Measurements from ENCODE around the gene LNPK.
"Not testable (repeated sequence)": the region's sequence is repeated elsewhere in the genome, so short reads cannot be mapped to it uniquely, and the experiment has no call there.

The LNPK gene

DNA sequence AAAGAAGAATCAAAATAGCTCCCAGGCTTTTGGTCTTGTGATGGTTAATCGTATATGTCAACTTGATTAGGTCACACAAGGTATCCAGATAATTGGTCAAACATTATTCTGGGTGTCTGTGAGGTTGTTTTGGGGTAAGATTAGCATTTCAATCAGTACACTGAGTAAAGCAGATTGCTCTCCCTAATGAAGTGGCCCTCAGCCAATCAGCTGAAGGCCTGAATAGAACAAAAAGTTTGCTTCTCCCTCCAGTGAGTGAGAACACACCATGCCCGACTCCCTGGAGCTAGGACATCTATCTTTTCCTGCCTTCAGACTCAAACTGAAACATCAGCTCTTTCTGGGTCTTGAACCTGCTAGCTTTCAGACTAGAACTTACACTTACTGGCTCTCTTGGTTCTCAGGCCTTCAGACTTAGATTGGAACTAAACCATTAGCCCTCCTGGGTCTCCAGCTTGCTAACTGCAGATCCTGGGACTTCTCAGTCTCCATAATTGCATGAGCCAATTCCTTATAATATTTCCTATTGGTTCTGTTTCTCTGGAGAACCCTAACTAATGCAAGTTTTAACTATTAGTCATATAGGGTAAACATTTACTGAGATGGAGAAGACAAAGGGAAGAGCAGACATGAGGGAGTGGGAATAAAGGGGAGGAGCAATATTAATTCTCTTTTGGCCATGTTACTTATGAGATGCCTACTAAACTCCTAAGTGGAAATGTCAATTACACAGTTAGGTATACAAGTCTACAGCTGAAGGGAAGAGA lies 25.5 kb downstream of the LNPK start:
- 75 to 88% methylated on average over 2 of the region's 2 CpGs for WGBS, 2 experiments (ENCODE audit: insufficient coverage in 2 of 2)
- Histone ChIP-seq H3K4me1 (ENCODE audit: control insufficient read depth, insufficient read depth, low read length, poor library complexity, severe bottlenecking) (no peaks in the 10 kb centered on the region), H3K9me3 (ENCODE audit: control insufficient read depth, low read length) (no peaks in the 10 kb centered on the region), H3K4me3 (ENCODE audit: extremely low read depth, insufficient read depth, low read length, poor library complexity, severe bottlenecking) (no peak overlapping the region), H3K36me3 (ENCODE audit: control insufficient read depth, insufficient read depth, low read length) (peaks cover 14% of the 10 kb centered on the region), H3K27ac (ENCODE audit: low read depth, low read length, severe bottlenecking) (no peak overlapping the region)

DNA sequence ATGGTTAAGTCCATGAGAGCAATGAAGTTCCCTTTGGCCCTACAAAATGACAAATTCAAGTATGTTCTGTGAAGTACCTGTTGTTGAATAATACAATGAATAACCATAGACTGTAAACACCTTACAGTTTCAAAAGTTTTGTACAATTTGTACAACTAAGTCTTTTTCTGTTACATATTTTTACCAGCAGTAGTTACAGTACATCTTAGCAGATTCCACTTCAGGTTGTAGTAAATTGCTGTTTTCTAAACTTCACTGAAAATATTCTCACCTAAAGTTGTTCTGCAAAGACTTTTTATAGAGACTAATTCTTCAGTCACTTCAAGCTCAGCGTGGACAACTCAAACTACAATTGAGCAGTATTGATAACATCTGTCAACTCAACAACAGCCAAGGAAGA lies 28.7 kb downstream of the LNPK start:
- Histone ChIP-seq H3K36me3 (ENCODE audit: control insufficient read depth, insufficient read depth, low read length) (peaks cover 14% of the 10 kb centered on the region), H3K9me3 (ENCODE audit: control insufficient read depth, low read length) (no peaks in the 10 kb centered on the region), H3K27ac (ENCODE audit: low read depth, low read length, severe bottlenecking) (no peak overlapping the region), H3K4me3 (ENCODE audit: extremely low read depth, insufficient read depth, low read length, poor library complexity, severe bottlenecking) (no peak overlapping the region), H3K4me1 (ENCODE audit: control insufficient read depth, insufficient read depth, low read length, poor library complexity, severe bottlenecking) (no peaks in the 10 kb centered on the region)
- WGBS, 2 experiments (ENCODE audit: insufficient coverage in 2 of 2) = 71 to 100% methylated on average over 1 of the region's 1 CpG

- no peaks in the 10 kb centered on the region for H3K9me3 ChIP-seq (ENCODE audit: control insufficient read depth, low read length)
- no peak overlapping the region for H3K4me3 ChIP-seq (ENCODE audit: extremely low read depth, insufficient read depth, low read length, poor library complexity, severe bottlenecking)
- WGBS, 2 experiments (ENCODE audit: insufficient coverage in 2 of 2) = no CpG with 5 or more reads among the region's 3 CpGs
- no peaks in the 10 kb centered on the region for H3K4me1 ChIP-seq (ENCODE audit: control insufficient read depth, insufficient read depth, low read length, poor library complexity, severe bottlenecking)
- H3K36me3 ChIP-seq (ENCODE audit: control insufficient read depth, insufficient read depth, low read length) = no peaks in the 10 kb centered on the region
- H3K27ac ChIP-seq (ENCODE audit: low read depth, low read length, severe bottlenecking) = no peak overlapping the region
Observed at GRCh38 chr2:175966839-175967238, 35.2 kb downstream of the LNPK start.

GRCh38 chr2:175965773-175966172 lies 36.3 kb downstream of the LNPK start:
- WGBS, 2 experiments (ENCODE audit: insufficient coverage in 2 of 2) = 86 to 97% methylated on average over 3 of the region's 3 CpGs
- no peaks in the 10 kb centered on the region for H3K36me3 ChIP-seq (ENCODE audit: control insufficient read depth, insufficient read depth, low read length)

DNA sequence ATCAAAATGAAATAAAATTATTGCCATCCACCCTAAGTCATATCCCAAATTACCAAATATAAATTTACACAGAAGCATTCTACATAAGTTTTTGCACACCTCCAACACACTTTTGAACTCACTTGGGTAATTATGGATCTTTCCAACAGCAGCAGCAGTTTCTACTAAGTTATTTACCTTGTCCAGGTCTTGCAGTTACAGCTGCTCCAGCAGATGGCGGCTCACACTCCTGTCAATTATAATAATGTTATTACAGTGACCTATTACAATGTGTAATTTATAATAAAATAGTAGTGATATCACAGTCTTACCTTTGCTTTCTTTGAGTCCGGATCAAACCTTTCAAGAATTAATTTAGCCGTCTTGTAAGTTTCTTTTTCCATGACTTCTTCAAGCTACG lies 37.9 kb downstream of the LNPK start:
- no peaks in the 10 kb centered on the region for H3K9me3 ChIP-seq (ENCODE audit: control insufficient read depth, low read length)

More at GRCh38 chr2:175965773-175966172, 36.3 kb downstream of the LNPK start:
- Histone ChIP-seq H3K9me3 (ENCODE audit: control insufficient read depth, low read length) (no peaks in the 10 kb centered on the region), H3K4me1 (ENCODE audit: control insufficient read depth, insufficient read depth, low read length, poor library complexity, severe bottlenecking) (no peaks in the 10 kb centered on the region), H3K4me3 (ENCODE audit: extremely low read depth, insufficient read depth, low read length, poor library complexity, severe bottlenecking) (no peak overlapping the region), H3K27ac (ENCODE audit: low read depth, low read length, severe bottlenecking) (no peak overlapping the region)

DNA sequence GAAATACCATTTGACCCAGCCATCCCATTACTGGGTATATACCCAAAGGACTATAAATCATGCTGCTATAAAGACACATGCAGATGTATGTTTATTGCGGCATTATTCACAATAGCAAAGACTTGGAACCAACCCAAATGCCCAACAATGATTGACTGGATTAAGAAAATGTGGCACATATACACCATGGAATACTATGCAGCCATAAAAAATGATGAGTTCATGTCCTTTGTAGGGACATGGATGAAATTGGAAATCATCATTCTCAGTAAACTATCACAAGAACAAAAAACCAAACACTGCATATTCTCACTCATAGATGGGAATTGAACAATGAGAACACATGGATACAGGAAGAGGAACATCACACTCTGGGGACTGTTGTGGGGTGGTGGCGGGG lies 38.9 kb downstream of the LNPK start:
- H3K36me3 ChIP-seq (ENCODE audit: control insufficient read depth, insufficient read depth, low read length); H3K4me3 ChIP-seq (ENCODE audit: extremely low read depth, insufficient read depth, low read length, poor library complexity, severe bottlenecking); H3K4me1 ChIP-seq (ENCODE audit: control insufficient read depth, insufficient read depth, low read length, poor library complexity, severe bottlenecking); H3K27ac ChIP-seq (ENCODE audit: low read depth, low read length, severe bottlenecking); H3K9me3 ChIP-seq (ENCODE audit: control insufficient read depth, low read length): not testable (repeated sequence)
- WGBS, 2 experiments (ENCODE audit: insufficient coverage in 2 of 2) = no CpG with 5 or more reads among the region's 2 CpGs

More for the DNA sequence above, 37.9 kb downstream of the LNPK start:
- no peak overlapping the region for H3K4me3 ChIP-seq (ENCODE audit: extremely low read depth, insufficient read depth, low read length, poor library complexity, severe bottlenecking)
- 92% methylated on average over 2 of the region's 4 CpGs; no CpG with 5 or more reads in 1 of the 2 experiments for WGBS, 2 experiments (ENCODE audit: insufficient coverage in 2 of 2)
- no peak overlapping the region for H3K27ac ChIP-seq (ENCODE audit: low read depth, low read length, severe bottlenecking)
- H3K4me1 ChIP-seq (ENCODE audit: control insufficient read depth, insufficient read depth, low read length, poor library complexity, severe bottlenecking) = no peaks in the 10 kb centered on the region
- H3K36me3 ChIP-seq (ENCODE audit: control insufficient read depth, insufficient read depth, low read length) = no peaks in the 10 kb centered on the region

- no peak overlapping the region for H3K27ac ChIP-seq (ENCODE audit: low read depth, low read length, severe bottlenecking)
- no peak overlapping the region for H3K4me3 ChIP-seq (ENCODE audit: extremely low read depth, insufficient read depth, low read length, poor library complexity, severe bottlenecking)
- H3K36me3 ChIP-seq (ENCODE audit: control insufficient read depth, insufficient read depth, low read length) = peaks cover 13% of the 10 kb centered on the region
- whole genome bisulfite sequencing, 2 experiments (ENCODE audit: insufficient coverage in 2 of 2) = 97 to 100% methylated on average over 1 to 5 of the region's 6 CpGs
- H3K4me1 ChIP-seq (ENCODE audit: control insufficient read depth, insufficient read depth, low read length, poor library complexity, severe bottlenecking) = no peaks in the 10 kb centered on the region
- H3K9me3 ChIP-seq (ENCODE audit: control insufficient read depth, low read length) = no peaks in the 10 kb centered on the region
Observed at GRCh38 chr2:175957845-175958244, 44.2 kb downstream of the LNPK start.

- H3K9me3 ChIP-seq (ENCODE audit: control insufficient read depth, low read length) = no peaks in the 10 kb centered on the region
- H3K4me3 ChIP-seq (ENCODE audit: extremely low read depth, insufficient read depth, low read length, poor library complexity, severe bottlenecking) = no peak overlapping the region
- WGBS, 2 experiments (ENCODE audit: insufficient coverage in 2 of 2) = no CpG with 5 or more reads among the region's 2 CpGs
- peaks cover 13% of the 10 kb centered on the region for H3K36me3 ChIP-seq (ENCODE audit: control insufficient read depth, insufficient read depth, low read length)
- no peak overlapping the region for H3K27ac ChIP-seq (ENCODE audit: low read depth, low read length, severe bottlenecking)
- no peaks in the 10 kb centered on the region for H3K4me1 ChIP-seq (ENCODE audit: control insufficient read depth, insufficient read depth, low read length, poor library complexity, severe bottlenecking)
Observed at GRCh38 chr2:175955136-175955535, 46.9 kb downstream of the LNPK start.

- WGBS, 2 experiments (ENCODE audit: insufficient coverage in 2 of 2) = no CpG with 5 or more reads among the region's 3 CpGs
- Histone ChIP-seq H3K4me3 (ENCODE audit: extremely low read depth, insufficient read depth, low read length, poor library complexity, severe bottlenecking) (no peak overlapping the region), H3K36me3 (ENCODE audit: control insufficient read depth, insufficient read depth, low read length) (peaks cover 8% of the 10 kb centered on the region), H3K27ac (ENCODE audit: low read depth, low read length, severe bottlenecking) (no peak overlapping the region), H3K9me3 (ENCODE audit: control insufficient read depth, low read length) (no peaks in the 10 kb centered on the region), H3K4me1 (ENCODE audit: control insufficient read depth, insufficient read depth, low read length, poor library complexity, severe bottlenecking) (no peaks in the 10 kb centered on the region)
Observed at GRCh38 chr2:175950512-175950911, 51.6 kb downstream of the LNPK start.

GRCh38 chr2:175948191-175948590 lies 53.9 kb downstream of the LNPK start:
- Histone ChIP-seq H3K27ac (ENCODE audit: low read depth, low read length, severe bottlenecking) (no peak overlapping the region), H3K4me1 (ENCODE audit: control insufficient read depth, insufficient read depth, low read length, poor library complexity, severe bottlenecking) (no peaks in the 10 kb centered on the region), H3K9me3 (ENCODE audit: control insufficient read depth, low read length) (no peaks in the 10 kb centered on the region), H3K4me3 (ENCODE audit: extremely low read depth, insufficient read depth, low read length, poor library complexity, severe bottlenecking) (no peak overlapping the region), H3K36me3 (ENCODE audit: control insufficient read depth, insufficient read depth, low read length) (peaks cover 8% of the 10 kb centered on the region)
- 100% methylated on average over 1 of the region's 1 CpG; no CpG with 5 or more reads in 1 of the 2 experiments for WGBS, 2 experiments (ENCODE audit: insufficient coverage in 2 of 2)

GRCh38 chr2:175947073-175947472 lies 55.0 kb downstream of the LNPK start:
- Histone ChIP-seq H3K9me3 (ENCODE audit: control insufficient read depth, low read length) (no peaks in the 10 kb centered on the region), H3K27ac (ENCODE audit: low read depth, low read length, severe bottlenecking) (no peak overlapping the region), H3K4me3 (ENCODE audit: extremely low read depth, insufficient read depth, low read length, poor library complexity, severe bottlenecking) (no peak overlapping the region), H3K4me1 (ENCODE audit: control insufficient read depth, insufficient read depth, low read length, poor library complexity, severe bottlenecking) (no peaks in the 10 kb centered on the region), H3K36me3 (ENCODE audit: control insufficient read depth, insufficient read depth, low read length) (peaks cover 8% of the 10 kb centered on the region)
- WGBS, 2 experiments (ENCODE audit: insufficient coverage in 2 of 2) = no CpG with 5 or more reads among the region's 1 CpG
